Measurements from ENCODE around the gene SEPTIN2. TPM values are rescaled to one million over a fixed set of nuclear protein-coding genes. Genes with fewer than 3 reads are reported as not detected.

Gene SEPTIN2
- total RNA-seq, 1 donor from 2014 or later, result 552 TPM

- H3K27ac Mint-ChIP-seq (ENCODE audit: unreplicated experiment), result peak overlapping the region; percentile 84
- no peak overlapping the region for H2AFZ ChIP-seq (ENCODE audit: low read depth, low read length)
These were observed 35.9 kb upstream of the SEPTIN2 start for GRCh38 chr2:241279828-241280227.

GRCh38 chr2:241280291-241280690 is 35.4 kb upstream of the SEPTIN2 start:
- no peaks in the 10 kb centered on the region for H3K27me3 Mint-ChIP-seq (ENCODE audit: low read depth, unreplicated experiment)
- peaks cover 97% of the 10 kb centered on the region for H3K79me2 ChIP-seq (ENCODE audit: insufficient read depth, low read length)
- peaks cover 3% of the 10 kb centered on the region for H3K36me3 Mint-ChIP-seq (ENCODE audit: low read depth, unreplicated experiment)

More at GRCh38 chr2:241279828-241280227, 35.9 kb upstream of the SEPTIN2 start:
- Histone ChIP-seq H3K4me3 (ENCODE audit: insufficient read depth, low read depth, low read length) (no peak overlapping the region), H3K27me3 (ENCODE audit: insufficient read depth, low read length) (no peaks in the 10 kb centered on the region), H3K4me1 (ENCODE audit: insufficient read depth, low read length) (no peaks in the 10 kb centered on the region), H3K4me2 (ENCODE audit: low read length) (no peak overlapping the region), H3K9ac (ENCODE audit: low read length) (no peak overlapping the region), H3K9me3 (ENCODE audit: insufficient read depth, low read depth, low read length) (no peaks in the 10 kb centered on the region), H3K79me2 (ENCODE audit: insufficient read depth, low read length) (peaks cover 97% of the 10 kb centered on the region), H3K27ac (ENCODE audit: low read depth, low read length) (no peak overlapping the region), H4K20me1 (ENCODE audit: insufficient read depth, low read length) (peaks cover 77% of the 10 kb centered on the region), H3K36me3 (ENCODE audit: insufficient read depth, low read length) (no peaks in the 10 kb centered on the region)
- TF ChIP-seq EZH2 (IDR thresholded peaks at IDR 0.05; ENCODE audit: insufficient read depth, low read length) (no peak), CTCF (IDR thresholded peaks at IDR 0.05; ENCODE audit: insufficient read depth, low read depth, low read length) (no peak)
- no peak for FAIRE-seq
- DNase-seq (ENCODE audit: low read depth), result no peak
- Mint-ChIP-seq H3K4me1 (ENCODE audit: low read depth, unreplicated experiment) (peaks cover 15% of the 10 kb centered on the region), H3K27me3 (ENCODE audit: low read depth, unreplicated experiment) (no peaks in the 10 kb centered on the region), H3K4me3 (ENCODE audit: unreplicated experiment) (no peak overlapping the region), H3K9me3 (ENCODE audit: unreplicated experiment) (peaks cover 3% of the 10 kb centered on the region), H3K36me3 (ENCODE audit: low read depth, unreplicated experiment) (peaks cover 3% of the 10 kb centered on the region)

GRCh38 chr2:241282555-241282954 is 33.2 kb upstream of the SEPTIN2 start:
- Histone ChIP-seq H3K4me1 (ENCODE audit: insufficient read depth, low read length) (no peaks in the 10 kb centered on the region), H3K9ac (ENCODE audit: low read length) (no peak overlapping the region), H3K27ac (ENCODE audit: low read depth, low read length) (no peak overlapping the region), H2AFZ (ENCODE audit: low read depth, low read length) (no peak overlapping the region), H3K9me3 (ENCODE audit: insufficient read depth, low read depth, low read length) (no peaks in the 10 kb centered on the region), H3K4me2 (ENCODE audit: low read length) (no peak overlapping the region), H3K79me2 (ENCODE audit: insufficient read depth, low read length) (peaks cover 97% of the 10 kb centered on the region), H3K4me3 (ENCODE audit: insufficient read depth, low read depth, low read length) (no peak overlapping the region), H3K36me3 (ENCODE audit: insufficient read depth, low read length) (peaks cover 5% of the 10 kb centered on the region), H3K27me3 (ENCODE audit: insufficient read depth, low read length) (no peaks in the 10 kb centered on the region), H4K20me1 (ENCODE audit: insufficient read depth, low read length) (peaks cover 79% of the 10 kb centered on the region)
- Mint-ChIP-seq H3K27ac (ENCODE audit: unreplicated experiment) (no peak overlapping the region), H3K27me3 (ENCODE audit: low read depth, unreplicated experiment) (no peaks in the 10 kb centered on the region), H3K4me1 (ENCODE audit: low read depth, unreplicated experiment) (peaks cover 20% of the 10 kb centered on the region), H3K36me3 (ENCODE audit: low read depth, unreplicated experiment) (peaks cover 7% of the 10 kb centered on the region), H3K4me3 (ENCODE audit: unreplicated experiment) (no peak overlapping the region), H3K9me3 (ENCODE audit: unreplicated experiment) (no peaks in the 10 kb centered on the region)
- FAIRE-seq, result no peak
- no peak for DNase-seq (ENCODE audit: low read depth)
- TF ChIP-seq EZH2 (IDR thresholded peaks at IDR 0.05; ENCODE audit: insufficient read depth, low read length), result no peak
- TF ChIP-seq CTCF (IDR thresholded peaks at IDR 0.05; ENCODE audit: insufficient read depth, low read depth, low read length), result no peak

More at GRCh38 chr2:241280291-241280690, 35.4 kb upstream of the SEPTIN2 start:
- H3K9ac ChIP-seq (ENCODE audit: low read length), result no peak overlapping the region
- Mint-ChIP-seq H3K4me1 (ENCODE audit: low read depth, unreplicated experiment) (peaks cover 15% of the 10 kb centered on the region), H3K9me3 (ENCODE audit: unreplicated experiment) (peaks cover 2% of the 10 kb centered on the region), H3K4me3 (ENCODE audit: unreplicated experiment) (no peak overlapping the region), H3K27ac (ENCODE audit: unreplicated experiment) (no peak overlapping the region)
- FAIRE-seq (no peak), DNase-seq (ENCODE audit: low read depth) (no peak)
- H2AFZ ChIP-seq (ENCODE audit: low read depth, low read length), result no peak overlapping the region
- no peak overlapping the region for H3K4me2 ChIP-seq (ENCODE audit: low read length)
- H4K20me1 ChIP-seq (ENCODE audit: insufficient read depth, low read length), result peaks cover 77% of the 10 kb centered on the region
- H3K4me1 ChIP-seq (ENCODE audit: insufficient read depth, low read length), result no peaks in the 10 kb centered on the region
- H3K4me3 ChIP-seq (ENCODE audit: insufficient read depth, low read depth, low read length), result no peak overlapping the region
- H3K36me3 ChIP-seq (ENCODE audit: insufficient read depth, low read length), result peaks cover 3% of the 10 kb centered on the region
- no peaks in the 10 kb centered on the region for H3K27me3 ChIP-seq (ENCODE audit: insufficient read depth, low read length)
- H3K27ac ChIP-seq (ENCODE audit: low read depth, low read length), result no peak overlapping the region
- no peaks in the 10 kb centered on the region for H3K9me3 ChIP-seq (ENCODE audit: insufficient read depth, low read depth, low read length)
- no peak for TF ChIP-seq EZH2 (IDR thresholded peaks at IDR 0.05; ENCODE audit: insufficient read depth, low read length)

All from astrocyte (in vitro differentiated cells and primary cell).